GM19467 (cell line): ENCODE results near the gene RSPRY1.

Experiments
- ATAC-seq: cut with Tn5 transposase; IDR thresholded peaks from one replicate; pipeline ENCODE4 v1.9.1; 2021; ENCODE audit warnings: mild to moderate bottlenecking, moderate library complexity; ENCODE audit not compliant: unreplicated experiment

The RSPRY1 gene

DNA sequence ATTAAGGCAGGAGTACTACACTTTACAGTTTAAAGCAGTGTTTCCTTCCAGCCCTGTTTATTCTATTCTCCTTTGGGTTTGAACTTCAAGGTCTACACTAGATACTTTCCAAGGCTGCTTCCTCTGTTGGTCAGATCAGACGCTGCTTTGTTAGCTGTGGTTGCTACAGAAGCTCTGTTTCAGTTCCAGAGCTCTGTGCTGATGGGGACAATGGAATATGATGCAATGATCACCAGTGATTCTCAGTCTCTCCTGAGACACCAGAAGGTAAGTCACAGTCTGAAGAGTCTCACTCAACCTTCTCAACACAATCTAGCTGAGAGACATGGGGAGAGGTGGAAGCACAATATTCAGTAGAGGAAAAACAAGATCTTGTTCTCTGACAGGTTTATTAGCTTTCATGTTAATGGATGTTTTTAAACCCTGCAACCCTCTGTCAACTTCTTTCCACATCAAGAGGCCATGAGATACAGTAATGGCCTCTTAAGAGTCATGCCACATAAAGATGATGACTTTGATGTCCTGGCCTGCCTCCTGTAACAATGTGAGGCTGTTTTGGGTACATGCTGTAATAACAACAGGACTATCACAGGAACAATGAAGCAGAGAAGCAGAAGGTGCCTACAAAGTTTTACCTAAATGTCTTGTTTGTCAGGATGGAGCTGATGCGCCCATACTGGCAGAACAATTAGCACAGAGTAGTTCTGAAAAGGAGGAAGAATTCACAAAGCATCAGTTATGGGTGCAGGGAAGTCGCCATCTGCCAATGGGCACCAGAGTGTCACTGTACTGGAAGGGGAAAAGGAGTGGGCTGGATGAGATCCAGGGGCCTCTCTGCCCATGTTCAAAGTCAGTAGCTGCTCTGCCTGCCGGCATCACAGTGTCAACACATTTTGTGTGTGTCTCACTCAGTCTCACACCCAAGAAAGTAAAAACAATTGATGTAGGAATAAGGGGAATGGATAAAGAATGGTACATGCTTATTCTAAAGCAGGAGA lies 33.7 kb upstream of the RSPRY1 start:
- ATAC-seq: no peak

DNA sequence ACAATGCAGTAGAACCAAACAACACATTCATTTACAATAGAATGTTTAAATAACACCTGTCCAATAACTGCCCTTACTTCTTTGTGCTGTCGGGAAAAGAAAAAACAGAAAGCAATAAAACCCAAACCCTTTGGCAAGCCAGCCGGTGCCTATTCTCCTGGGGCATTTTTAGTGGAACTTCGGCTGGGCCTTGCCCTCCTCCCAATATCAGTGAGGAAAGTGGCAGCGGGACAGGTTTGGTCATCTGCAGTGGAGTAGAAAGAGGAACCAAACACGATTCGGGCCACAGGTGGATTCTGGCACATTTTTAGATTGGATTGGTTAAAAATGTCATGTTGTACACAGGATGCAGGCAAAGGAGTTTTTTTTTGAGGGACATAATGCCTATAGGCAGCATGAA lies 32.3 kb upstream of the RSPRY1 start:
- ATAC-seq: no peak

DNA sequence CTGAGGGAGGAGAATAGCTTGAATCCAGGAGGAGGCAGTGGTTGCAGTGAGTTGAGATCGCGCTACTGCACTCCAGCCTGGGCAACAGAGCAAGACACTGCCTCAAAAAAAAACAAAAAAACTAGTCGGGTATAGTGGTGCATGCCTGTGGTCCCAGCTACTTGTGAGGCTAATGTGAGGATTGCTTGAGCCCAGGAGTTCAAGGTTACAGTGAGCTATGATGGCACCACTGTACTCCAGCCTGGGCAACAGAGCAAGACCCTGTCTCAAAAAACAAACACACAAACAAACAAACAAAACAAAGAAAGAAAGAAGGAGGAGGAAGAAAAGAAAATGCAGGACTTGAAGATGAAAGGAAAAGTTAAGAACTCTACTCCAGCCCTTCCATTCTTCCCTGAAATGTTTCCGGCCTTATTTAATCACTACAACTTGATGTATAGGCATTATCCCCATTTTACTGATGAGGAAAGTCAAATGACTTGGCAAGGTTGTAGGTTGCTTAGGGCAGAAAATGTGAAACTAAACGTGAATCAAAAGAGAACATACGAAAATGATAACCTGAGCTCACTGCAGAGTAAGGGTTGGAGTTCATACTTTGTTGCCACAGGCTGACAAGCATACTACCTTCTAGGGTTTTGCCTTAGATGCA lies 30.3 kb upstream of the RSPRY1 start:
- ATAC-seq: no peak

DNA sequence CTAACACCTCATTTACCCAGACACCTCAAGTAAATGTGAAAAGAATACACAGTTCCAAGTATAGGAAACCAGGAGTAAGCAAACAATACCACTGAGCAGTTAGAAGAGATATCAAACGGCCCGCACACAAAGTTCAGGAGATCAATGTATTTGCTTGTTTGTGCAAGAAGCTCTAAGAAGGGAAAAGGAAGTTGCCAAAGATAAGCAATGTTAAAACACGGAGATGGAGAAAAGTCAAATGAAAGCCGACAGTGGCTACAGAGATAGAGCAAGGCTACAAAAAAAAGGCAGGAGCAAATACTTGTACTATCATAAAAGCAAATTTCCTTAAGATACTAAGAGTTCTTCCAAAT lies 29.8 kb upstream of the RSPRY1 start:
- ATAC-seq: no peak

DNA sequence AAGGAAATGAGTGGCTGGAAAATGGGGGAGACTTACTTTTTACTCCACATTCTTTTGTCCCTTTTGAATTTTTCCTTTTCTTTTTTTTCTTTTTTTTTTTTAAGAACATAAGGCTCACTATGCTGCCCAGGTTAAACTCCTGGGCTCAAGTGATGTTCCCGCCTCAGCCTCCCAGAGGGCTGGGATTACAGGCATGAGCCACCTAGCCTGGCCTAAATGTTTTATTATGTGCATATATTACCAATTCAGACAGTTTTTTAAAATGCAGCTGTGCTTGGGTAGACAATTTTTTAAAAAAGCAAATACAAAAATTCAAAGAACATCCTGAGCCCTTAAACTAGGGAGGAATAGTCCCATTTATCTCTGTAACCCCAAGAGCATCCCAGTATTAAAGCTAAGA lies 28.6 kb upstream of the RSPRY1 start:
- no peak for ATAC-seq

DNA sequence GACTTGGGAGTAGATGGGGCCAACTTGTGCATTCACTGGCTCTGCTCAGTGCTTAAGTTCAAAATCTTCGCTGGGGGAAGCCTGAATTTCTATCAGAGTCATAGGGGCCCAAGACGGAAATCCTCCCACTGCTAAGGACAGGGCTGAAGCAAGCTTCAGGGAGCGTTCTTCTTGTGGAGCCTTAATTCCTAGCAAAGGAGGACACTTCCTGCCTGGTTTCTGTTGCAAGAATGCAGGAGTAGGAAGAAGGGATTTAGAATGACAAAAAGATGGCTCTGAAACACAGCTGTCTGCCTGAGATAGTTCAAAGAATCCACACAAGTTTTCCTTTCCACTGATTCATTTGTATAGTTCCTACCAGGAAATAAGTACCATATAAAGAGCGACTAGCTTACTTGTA lies 26.7 kb upstream of the RSPRY1 start:
- no peak for ATAC-seq

DNA sequence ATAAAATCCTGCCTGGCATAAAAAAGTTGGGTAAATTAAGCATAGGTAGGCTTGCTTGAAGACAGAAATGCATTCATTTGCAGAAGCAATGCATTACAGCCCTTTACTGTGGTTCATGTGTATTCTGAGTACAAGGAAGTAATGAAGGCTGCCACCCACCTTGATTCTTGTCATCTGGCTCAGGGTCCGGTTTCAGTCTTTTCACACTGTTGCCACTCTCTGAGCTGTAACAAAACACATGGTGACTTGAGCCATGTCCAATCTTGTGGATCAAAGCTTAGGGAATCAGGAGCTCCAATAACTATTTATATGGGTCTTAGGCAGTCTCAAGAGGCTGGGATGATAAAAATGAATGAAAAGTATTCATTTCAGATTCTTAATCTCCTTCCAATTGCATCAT lies 22.3 kb upstream of the RSPRY1 start:
- ATAC-seq: no peak

DNA sequence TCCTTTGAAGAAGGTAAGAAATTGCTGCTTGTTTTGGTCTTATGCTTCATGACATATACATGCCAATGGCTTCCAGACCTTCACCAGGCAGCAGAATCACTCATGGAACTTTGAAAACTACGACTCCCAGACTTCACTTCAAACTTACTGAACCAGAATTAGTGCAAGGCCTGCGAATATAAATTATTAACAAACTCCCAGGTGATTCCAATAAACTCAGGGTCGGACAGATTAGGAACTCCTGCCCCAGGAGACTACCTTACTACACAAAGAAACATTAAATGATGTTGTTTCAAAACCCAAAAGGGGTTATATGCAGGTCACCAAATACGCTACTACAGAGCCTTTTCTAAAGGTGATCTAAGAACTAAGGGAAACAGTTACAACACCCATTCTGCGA lies 20.6 kb upstream of the RSPRY1 start:
- no peak for ATAC-seq

DNA sequence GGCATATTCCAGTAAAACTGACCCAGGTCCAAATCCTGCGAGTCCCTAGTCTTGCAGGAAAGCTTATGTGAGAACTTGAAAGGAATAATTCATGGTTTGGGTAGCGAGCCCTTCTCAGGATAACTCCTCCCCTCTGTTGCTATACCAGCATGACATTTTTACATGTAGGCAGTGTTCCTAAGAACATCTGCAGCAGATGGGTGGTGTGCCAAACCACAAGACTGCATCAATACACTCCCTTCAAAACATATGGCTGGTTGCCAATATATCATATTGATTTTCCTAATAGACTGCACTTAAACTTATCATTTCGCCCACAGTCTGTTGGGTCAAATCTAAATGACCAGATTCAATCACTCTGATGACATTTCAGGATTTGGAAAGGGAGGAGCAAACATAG lies 20.2 kb upstream of the RSPRY1 start:
- ATAC-seq: no peak

DNA sequence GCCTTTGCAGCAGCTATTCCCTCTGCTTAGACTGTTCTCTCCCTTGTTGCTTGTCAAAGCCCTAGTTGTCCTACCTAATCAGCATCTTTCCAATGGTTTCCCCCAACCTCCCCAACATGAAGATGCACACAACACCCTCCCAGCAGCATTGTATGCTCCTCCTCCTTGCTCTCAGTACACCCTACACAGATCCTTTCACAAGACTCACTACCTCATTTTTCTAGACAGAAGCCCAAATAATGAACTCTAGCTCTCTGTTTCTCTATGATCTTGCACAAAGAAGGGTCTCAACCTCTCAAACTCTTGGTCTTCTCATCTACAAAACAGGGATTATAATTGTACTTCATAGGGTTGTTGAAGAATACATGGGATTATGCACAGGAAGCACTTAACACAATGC lies 19.7 kb upstream of the RSPRY1 start:
- no peak for ATAC-seq

DNA sequence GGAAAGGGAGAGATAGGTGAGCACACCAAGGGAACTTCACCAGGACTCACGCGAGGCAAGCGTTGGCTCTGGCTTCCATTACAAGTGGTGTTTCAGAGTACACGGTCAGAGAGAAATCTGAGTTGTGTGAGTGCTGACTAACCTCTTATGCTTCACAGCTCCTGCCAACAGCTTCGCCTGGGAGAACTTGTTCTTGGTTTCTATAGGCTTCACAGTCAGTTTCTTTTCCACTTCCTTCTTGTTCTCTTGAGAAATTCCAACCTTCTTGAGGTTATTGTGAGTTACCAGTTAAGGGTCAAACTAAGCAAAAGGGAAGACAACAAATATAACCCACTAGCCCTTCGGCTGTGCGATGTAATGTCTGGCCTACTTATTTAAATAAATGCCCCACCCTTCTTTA lies 19.2 kb upstream of the RSPRY1 start:
- ATAC-seq: no peak

DNA sequence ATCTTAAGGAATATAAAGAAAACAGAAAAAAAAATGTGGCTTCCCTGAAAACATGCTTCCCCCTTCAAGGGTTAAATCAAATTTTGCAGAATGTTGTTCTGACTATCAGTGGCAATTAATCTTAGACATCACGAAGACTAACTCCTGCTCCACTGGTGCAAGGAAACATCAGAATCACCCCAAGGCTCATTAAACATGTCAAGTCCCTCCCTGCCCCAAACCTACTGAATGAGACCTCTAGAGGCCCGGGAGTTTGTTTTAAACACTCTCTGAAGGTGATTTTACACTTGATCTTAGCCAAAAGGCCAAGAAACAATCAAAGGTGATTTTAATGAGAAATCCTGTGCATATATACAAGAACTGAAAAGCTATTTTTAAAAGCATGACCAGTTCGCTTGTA lies 18.6 kb upstream of the RSPRY1 start:
- no peak for ATAC-seq

DNA sequence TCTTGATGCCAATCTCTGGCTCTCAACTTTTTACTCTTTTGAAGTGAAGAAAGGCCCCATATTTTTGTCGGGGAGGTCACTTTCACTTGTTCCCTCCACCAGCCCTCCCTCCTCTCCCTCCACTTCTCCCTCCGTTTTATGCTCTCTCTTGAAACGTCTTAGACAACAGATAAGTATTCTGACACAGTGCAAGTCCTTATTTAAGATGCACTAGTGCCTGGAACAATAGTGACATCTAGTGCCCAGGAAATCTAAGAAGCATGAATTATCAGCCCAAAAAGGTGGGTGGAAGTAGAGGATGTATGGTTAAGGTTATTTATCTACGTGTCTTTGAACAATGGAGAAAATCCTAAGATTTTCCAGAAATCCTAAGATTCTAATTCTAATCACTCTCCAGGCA lies 18.2 kb upstream of the RSPRY1 start:
- ATAC-seq: no peak

DNA sequence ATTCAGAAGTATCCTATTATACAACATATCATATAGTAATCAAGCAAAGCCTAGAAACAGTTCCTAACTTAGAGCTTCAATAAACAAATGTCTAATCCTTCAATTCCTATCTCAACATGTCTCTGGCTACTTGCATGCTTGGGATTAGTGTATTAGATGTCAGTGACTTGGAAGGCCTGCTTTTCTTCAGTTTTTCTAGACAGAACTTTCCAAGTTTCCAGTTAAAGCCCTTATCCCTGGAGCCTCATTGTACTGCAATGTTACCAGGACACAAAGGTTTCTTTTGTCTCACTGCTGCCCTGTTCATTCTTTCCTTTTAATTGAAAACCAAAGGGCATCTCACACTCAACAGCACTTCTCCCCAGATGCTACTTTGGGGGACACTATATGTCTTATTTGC lies 16.8 kb upstream of the RSPRY1 start:
- no peak for ATAC-seq

DNA sequence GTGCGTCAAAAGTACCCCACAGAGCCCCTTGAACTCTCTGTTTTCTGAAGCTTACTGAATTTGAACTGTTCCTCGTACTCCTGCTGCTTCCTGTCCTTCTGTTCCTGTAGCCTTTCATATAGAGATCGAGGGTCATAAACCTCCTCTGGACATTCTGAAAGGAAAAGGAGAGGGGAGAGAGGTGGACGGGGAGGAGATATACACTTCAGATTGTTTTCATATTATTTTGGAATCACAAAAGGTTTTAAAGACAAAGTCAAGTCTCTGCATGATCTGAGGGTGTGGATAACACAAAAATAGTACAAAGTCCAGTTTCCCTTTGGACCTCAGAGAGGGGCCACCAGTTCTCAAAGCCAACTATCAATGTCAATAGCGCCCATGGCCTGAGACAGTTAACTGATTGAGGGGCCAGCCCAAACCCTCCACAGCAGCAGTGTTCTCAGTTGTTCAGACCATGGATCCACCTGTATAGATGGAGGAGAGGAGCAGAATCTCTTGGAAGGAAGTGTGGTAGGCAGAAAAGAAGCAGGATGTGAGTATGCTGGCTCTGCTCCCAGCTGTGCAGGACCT lies 13.3 kb upstream of the RSPRY1 start:
- ATAC-seq: no peak

DNA sequence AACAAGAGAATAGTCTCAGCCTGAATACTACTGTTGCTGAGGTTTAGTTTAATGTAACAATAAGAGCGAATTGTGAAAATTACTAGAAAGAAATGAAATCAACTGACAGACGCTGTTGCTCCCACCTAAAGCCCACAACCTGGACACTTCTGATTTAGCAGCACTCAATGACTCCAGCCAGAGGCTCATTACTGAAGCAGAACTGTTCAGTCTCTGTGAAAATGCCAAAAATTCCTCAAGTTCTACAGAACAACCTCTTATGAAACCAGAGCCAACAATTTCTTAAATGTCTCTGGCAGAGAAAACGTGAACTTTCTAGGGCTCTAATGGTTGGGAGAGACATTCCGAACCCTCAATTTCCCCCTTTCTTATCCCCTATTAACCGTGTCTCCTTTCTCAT lies 10.2 kb upstream of the RSPRY1 start:
- no peak for ATAC-seq

DNA sequence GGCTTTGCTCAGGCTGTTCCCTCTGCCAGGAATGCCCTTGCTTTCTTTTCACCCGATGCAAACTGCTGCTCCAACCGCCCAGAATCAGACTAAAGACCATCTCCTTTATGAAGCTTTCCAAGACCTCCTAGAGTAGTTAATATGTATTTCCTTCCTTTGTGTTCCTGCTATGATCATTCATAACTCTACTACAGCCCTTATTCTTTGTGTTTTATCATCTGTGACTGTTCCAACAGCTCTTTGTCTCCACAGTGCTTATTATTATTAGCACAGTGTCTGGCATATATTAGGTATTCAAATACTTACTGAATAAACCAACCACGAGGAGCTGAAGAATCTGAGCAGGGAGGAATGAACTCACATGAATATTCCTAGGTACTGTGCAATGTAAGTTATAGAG lies 7.9 kb upstream of the RSPRY1 start:
- no peak for ATAC-seq

DNA sequence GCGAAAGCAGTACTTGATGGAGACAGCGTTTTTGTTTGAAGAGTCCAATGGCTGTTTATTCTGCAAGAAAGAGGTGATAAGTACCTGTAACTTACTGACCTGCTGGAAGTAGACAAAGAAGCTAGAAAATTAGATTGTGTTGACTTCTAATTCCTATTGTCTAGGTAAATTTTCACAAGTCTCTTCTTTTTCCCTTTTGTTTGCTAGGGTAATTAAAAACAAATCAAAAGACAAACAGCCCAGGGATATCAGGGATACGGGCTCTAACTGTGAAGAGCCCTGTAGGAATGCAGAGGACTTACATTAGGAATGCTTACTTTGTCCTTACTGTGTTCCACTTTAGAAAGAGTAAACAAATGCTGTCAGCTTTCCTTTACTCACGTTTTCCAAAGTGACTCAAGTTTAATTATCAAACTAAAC lies 7.3 kb upstream of the RSPRY1 start:
- ATAC-seq: no peak

DNA sequence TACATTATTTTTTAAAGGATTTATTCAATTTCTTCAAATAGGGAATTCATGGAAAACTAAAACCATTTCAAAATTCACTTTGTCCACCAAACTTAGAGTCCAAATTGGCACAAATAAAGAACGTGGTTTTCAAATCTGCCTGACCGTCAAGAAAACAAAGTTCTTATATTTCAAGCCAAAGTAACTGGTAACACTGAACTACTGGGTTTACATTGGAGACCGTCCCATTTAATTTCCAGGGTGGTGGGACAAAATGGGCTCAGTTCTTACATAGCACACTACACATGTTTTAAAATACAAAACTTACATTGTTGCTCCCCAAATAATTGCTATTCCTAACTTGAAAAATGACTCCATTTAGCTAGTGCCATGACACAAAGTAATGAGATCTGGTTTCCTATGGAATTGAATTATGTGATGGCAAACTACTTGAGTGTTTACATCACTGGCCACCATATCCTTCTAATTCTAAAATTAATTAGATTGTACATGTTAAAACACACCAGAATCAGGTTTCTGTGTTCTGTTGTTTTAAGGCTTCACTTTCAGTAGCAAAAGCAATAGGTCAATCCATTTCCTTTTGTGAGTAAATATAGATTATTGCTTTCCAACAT lies 6.8 kb upstream of the RSPRY1 start:
- ATAC-seq: no peak

DNA sequence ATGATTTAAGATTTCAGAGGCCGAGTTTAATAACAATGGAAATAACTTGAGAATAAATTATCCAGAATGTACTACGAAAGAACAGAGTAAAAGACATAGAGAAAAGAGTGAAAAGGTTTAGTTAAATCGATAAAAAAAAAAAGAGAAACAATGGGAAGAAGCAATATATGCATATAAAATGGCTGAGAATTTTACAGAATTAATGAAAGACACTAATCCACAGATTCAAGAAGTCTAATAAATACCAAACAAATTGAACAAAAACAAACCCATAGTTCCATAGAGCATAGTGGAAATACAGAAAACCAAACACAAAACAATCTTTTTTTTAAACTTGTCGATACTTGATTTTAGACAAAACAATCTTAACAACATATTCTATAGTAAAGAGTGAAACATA lies 2.0 kb upstream of the RSPRY1 start:
- no peak for ATAC-seq

DNA sequence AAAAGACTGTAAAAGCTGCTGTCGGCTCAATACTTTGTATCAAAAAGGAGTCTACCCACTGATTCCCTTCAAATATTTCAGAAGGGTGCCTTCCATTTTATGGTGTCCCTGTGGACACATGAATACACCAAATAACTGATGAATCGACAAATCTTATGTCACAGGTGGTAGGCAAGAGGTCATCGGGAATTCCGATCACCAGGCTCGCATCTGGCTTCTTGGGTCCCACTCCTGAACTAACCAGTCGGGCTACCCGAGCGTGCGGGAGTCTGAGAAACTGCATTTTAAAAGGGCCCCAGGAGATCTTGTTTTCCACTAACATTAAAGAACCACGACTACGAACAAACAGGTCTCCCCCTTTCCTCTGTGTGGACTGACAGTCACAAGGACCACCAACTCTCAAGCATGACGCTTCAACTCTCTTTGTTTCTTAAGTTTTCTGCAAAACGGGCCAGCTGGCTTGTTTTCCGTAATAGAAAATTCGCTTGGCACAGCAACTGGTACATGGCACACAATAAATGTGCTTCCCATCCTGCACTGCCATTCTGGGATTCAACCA lies 1.2 kb upstream of the RSPRY1 start:
- ATAC-seq: no peak
